ENCODE data around the gene SGSM2.

GRCh38 chr17:2416010-2416734 is 78.9 kb downstream of the SGSM2 start:
- no peak for TF ChIP-seq POLR2AphosphoS5 (IDR thresholded peaks at IDR 0.05; ENCODE audit: low read depth, low read length)
- no peak for TF ChIP-seq TAF1 (IDR thresholded peaks at IDR 0.05; ENCODE audit: low read depth, low read length)
- TF ChIP-seq POLR2A (IDR thresholded peaks at IDR 0.05; ENCODE audit: low read depth, low read length), result no peak

All from GM12891 (cell line).